Neutrophil (primary cell): ENCODE measurements around the gene KHDRBS2.
"Not testable (repeated sequence)": the region's sequence is repeated elsewhere in the genome, so short reads cannot be mapped to it uniquely, and the experiment has no call there.

Experiments used
- H3K27ac ChIP-seq: fragments of 200-600 bp; sonication (generic); 2 replicates; pipeline ENCODE4 v1.5.1; 2016; ENCODE audit warnings: mild to moderate bottlenecking, moderate library complexity
- H3K27me3 ChIP-seq: fragments of 200-600 bp; sonication (generic); 2 replicates; pipeline ENCODE4 v1.6.0; 2016; ENCODE audit warnings: mild to moderate bottlenecking
- H3K36me3 ChIP-seq: fragments of 200-600 bp; sonication (generic); 2 replicates; pipeline ENCODE4 v1.5.1; 2017
- H3K4me1 ChIP-seq, 2 experiments: fragments of 200-600 bp in 1 of 2; sonication (generic) in 1 of 2; 1 replicate in 1 of 2; 2 replicates in 1 of 2; pipeline versions ENCODE4 v1.5.1 to v1.6.1; 2013 to 2016; ENCODE audit warnings: low read depth in 1 of 2, low read length in 1 of 2, mild to moderate bottlenecking in 1 of 2, moderate library complexity in 1 of 2; ENCODE audit not compliant: control insufficient read depth in 1 of 2, insufficient read depth in 1 of 2
- H3K4me3 ChIP-seq, 2 experiments: fragments of 200-600 bp in 1 of 2; sonication (generic) in 1 of 2; 1 replicate in 1 of 2; 2 replicates in 1 of 2; pipeline ENCODE4 v1.5.1; 2013 to 2016; ENCODE audit warnings: low read depth in 1 of 2, low read length in 1 of 2, mild to moderate bottlenecking in 1 of 2, moderate library complexity in 1 of 2
- H3K9me3 ChIP-seq: fragments of 200-600 bp; sonication (generic); 2 replicates; pipeline ENCODE4 v1.5.1; 2016
- CTCF ChIP-seq: fragments of 200-600 bp; sonication (generic); IDR thresholded peaks from 2 replicates; pipeline ENCODE4 v1.5.1; 2016; ENCODE audit warnings: antibody characterized with exemption

Gene KHDRBS2

GRCh38 chr6:61787998-61788397 is 498.0 kb downstream of the KHDRBS2 start:
- TF ChIP-seq CTCF = no peak
- Histone ChIP-seq H3K4me3 (no peak overlapping the region), H3K36me3 (no peaks in the 10 kb centered on the region), H3K4me1 (no peaks in the 10 kb centered on the region), H3K9me3 (no peaks in the 10 kb centered on the region), H3K27me3 (no peaks in the 10 kb centered on the region), H3K27ac (no peak overlapping the region)

GRCh38 chr6:61769446-61769845 is 516.6 kb downstream of the KHDRBS2 start:
- not testable (repeated sequence) for H3K27me3 ChIP-seq, H3K36me3 ChIP-seq, H3K4me3 ChIP-seq, H3K9me3 ChIP-seq, H3K27ac ChIP-seq, H3K4me1 ChIP-seq

GRCh38 chr6:61755739-61756138 is 530.3 kb downstream of the KHDRBS2 start:
- no peak overlapping the region for H3K4me3 ChIP-seq
- H3K9me3 ChIP-seq = no peaks in the 10 kb centered on the region
- no peaks in the 10 kb centered on the region for H3K4me1 ChIP-seq
- no peaks in the 10 kb centered on the region for H3K36me3 ChIP-seq
- no peaks in the 10 kb centered on the region for H3K27me3 ChIP-seq
- no peak for TF ChIP-seq CTCF
- no peak overlapping the region for H3K27ac ChIP-seq

- no peaks in the 10 kb centered on the region for H3K4me1 ChIP-seq
- H3K27ac ChIP-seq = no peak overlapping the region
- TF ChIP-seq CTCF = no peak
- no peaks in the 10 kb centered on the region for H3K9me3 ChIP-seq
- H3K27me3 ChIP-seq = no peaks in the 10 kb centered on the region
- no peaks in the 10 kb centered on the region for H3K36me3 ChIP-seq
- no peak overlapping the region for H3K4me3 ChIP-seq
These were observed 534.0 kb downstream of the KHDRBS2 start for GRCh38 chr6:61751986-61752385.

GRCh38 chr6:61745994-61746393 is 540.0 kb downstream of the KHDRBS2 start:
- no peak for TF ChIP-seq CTCF
- H3K27me3 ChIP-seq = no peaks in the 10 kb centered on the region
- H3K4me3 ChIP-seq = no peak overlapping the region
- H3K27ac ChIP-seq = no peak overlapping the region
- no peaks in the 10 kb centered on the region for H3K36me3 ChIP-seq
- H3K9me3 ChIP-seq = no peaks in the 10 kb centered on the region
- no peaks in the 10 kb centered on the region for H3K4me1 ChIP-seq

- no peaks in the 10 kb centered on the region for H3K4me1 ChIP-seq
- H3K27ac ChIP-seq = no peak overlapping the region
- no peaks in the 10 kb centered on the region for H3K36me3 ChIP-seq
- no peaks in the 10 kb centered on the region for H3K27me3 ChIP-seq
- no peak for TF ChIP-seq CTCF
- no peaks in the 10 kb centered on the region for H3K9me3 ChIP-seq
- H3K4me3 ChIP-seq = no peak overlapping the region
These were observed 574.2 kb downstream of the KHDRBS2 start for GRCh38 chr6:61711849-61712248.
